ENCODE data around the gene BCL2L11. TPM values are rescaled to one million over a fixed set of nuclear protein-coding genes. Genes with fewer than 3 reads are reported as not detected.

BCL2L11 gene
- total and polyA plus RNA-seq, 2 donors (not counting 3 experiments of a cell fraction or from before 2014, with no cell fraction given), result 12.9 to 26.6 TPM

GRCh38 chr2:111205774-111206173 lies 85.1 kb downstream of the BCL2L11 start:
- Histone ChIP-seq H3K27ac (ENCODE audit: insufficient read depth, low read depth, low read length) (no peak overlapping the region), H3K9me3 (replicated peaks; ENCODE audit: control insufficient read depth, insufficient read depth, low read length) (no peaks in the 10 kb centered on the region), H3K4me1 (ENCODE audit: control insufficient read depth, extremely low read depth, insufficient read depth, low read length) (peaks cover 3% of the 10 kb centered on the region), H3K4me2 (ENCODE audit: insufficient read depth, low read length) (no peak overlapping the region), H3K9ac (replicated peaks; ENCODE audit: extremely low read depth, insufficient read depth, low read length) (no peak overlapping the region), H2AFZ (ENCODE audit: low read depth, low read length) (no peak overlapping the region), H3K9me1 (replicated peaks; ENCODE audit: control insufficient read depth, extremely low read depth, insufficient read depth, low read length) (peaks cover 2% of the 10 kb centered on the region), H4K20me1 (replicated peaks; ENCODE audit: control insufficient read depth, extremely low read depth, insufficient read depth, low read length) (no peaks in the 10 kb centered on the region), H3K36me3 (ENCODE audit: control insufficient read depth in 2 of 2, extremely low read depth in 1 of 2, insufficient read depth in 2 of 2, low read length in 2 of 2) (peaks cover 0 to 1% of the 10 kb centered on the region in 2 experiments), H3K4me3 (replicated peaks in 1 of 3; ENCODE audit: insufficient read depth in 1 of 3, low read depth in 1 of 3, low read length in 3 of 3) (no peak overlapping the region), H3K27me3 (ENCODE audit: control insufficient read depth in 2 of 2, insufficient read depth in 2 of 2, low read length in 2 of 2) (no peaks in the 10 kb centered on the region), H3K79me2 (ENCODE audit: control insufficient read depth, insufficient read depth, low read length) (no peaks in the 10 kb centered on the region)
- dilution Hi-C loops (cut with MboI; ENCODE audit: extremely low pct_ligation_motif_present, low sequenced_read_pairs), result no loop called here
- POLR2A ChIA-PET, result no interaction called here
- BruUV-seq (replicated peaks), result no TSS peak
- intact Hi-C loops (cut with micrococcal nuclease), result no loop called here
- CTCF ChIA-PET, result interaction anchor here (1.5 kb wide), 1 partner anchor 18 kb away, joined by 3 read pairs; no protein-coding TSS in a partner anchor
- no peak for TF ChIP-seq MAX (IDR thresholded peaks at IDR 0.05; ENCODE audit: insufficient read depth, insufficient read length)
- no peak for TF ChIP-seq EZH2 (IDR thresholded peaks at IDR 0.05; ENCODE audit: borderline replicate concordance, low read depth, low read length, severe bottlenecking)
- TF ChIP-seq POLR2AphosphoS5 (IDR thresholded peaks at IDR 0.05; ENCODE audit: insufficient read depth, low read depth, low read length), result no peak
- no peak for TF ChIP-seq JUN (IDR thresholded peaks at IDR 0.05; ENCODE audit: borderline replicate concordance, insufficient read depth, insufficient read length, low read depth)
- TF ChIP-seq MYC (IDR thresholded peaks at IDR 0.05; ENCODE audit: low read depth, low read length), result no peak
- no peak for TF ChIP-seq POLR2A (IDR thresholded peaks at IDR 0.05; ENCODE audit: low read depth, low read length)
- TF ChIP-seq FOS (IDR thresholded peaks at IDR 0.05; ENCODE audit: borderline replicate concordance, insufficient read depth, low read length), result no peak
- TF ChIP-seq GATA2 (IDR thresholded peaks at IDR 0.05; ENCODE audit: insufficient read depth, insufficient read length, low read depth, low read length), result no peak
- TF ChIP-seq CTCF (IDR thresholded peaks at IDR 0.05; ENCODE audit: extremely low read depth in 1 of 2, insufficient read depth in 1 of 2, low read depth in 1 of 2, low read length in 2 of 2), result no peak
- DNase-seq (ENCODE audit: low read depth, low spot score) (no peak), FAIRE-seq (no peak)
